ENCODE measurements around the gene RAD54L2. TPM values are rescaled to one million over a fixed set of nuclear protein-coding genes. Genes with fewer than 3 reads are reported as not detected.
"Not testable (repeated sequence)": the region's sequence is repeated elsewhere in the genome, so short reads cannot be mapped to it uniquely, and the experiment has no call there.

Gene RAD54L2
- total RNA-seq, 4 donors from 2014 or later, result 10.2 to 16.0 (median 13.6) TPM

DNA sequence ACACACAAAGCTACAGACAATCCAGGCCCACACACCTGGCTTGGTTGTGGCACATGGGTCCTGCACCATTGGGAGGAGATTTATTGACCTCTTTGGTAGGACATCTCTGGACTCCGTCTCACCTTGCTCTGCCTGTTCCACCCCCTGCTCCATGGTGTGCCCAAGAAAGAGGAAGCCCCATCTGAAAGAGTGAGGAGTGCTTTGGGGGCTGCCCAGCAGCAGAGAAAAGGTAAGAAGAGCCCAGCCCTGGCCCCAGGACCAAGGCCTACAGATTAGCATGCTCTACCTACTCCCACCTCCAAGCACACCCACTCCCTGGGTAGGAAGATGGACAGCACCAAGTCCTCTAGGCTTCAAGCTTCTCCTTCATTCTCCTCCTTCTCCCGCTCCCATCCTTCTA is 35.5 kb upstream of the RAD54L2 start:
- no peak overlapping the region for H3K4me3 ChIP-seq (ENCODE audit: low read depth, poor library complexity, severe bottlenecking)
- no peak for DNase-seq (ENCODE audit: low spot score in 2 of 2)
- intact Hi-C loops (cut with DNase I; ENCODE audit: low total_unique reads), result loop anchor here (5.0 to 10.0 kb wide), 2 partner anchors 169 to 302 kb away; partner anchors contain the start of gene TEX264
- 95 to 96% methylated on average over 2 of the region's 2 CpGs for WGBS, 2 donors
- TF ChIP-seq POLR2A (IDR thresholded peaks at IDR 0.05), result no peak
- TF ChIP-seq, protein P1, sequence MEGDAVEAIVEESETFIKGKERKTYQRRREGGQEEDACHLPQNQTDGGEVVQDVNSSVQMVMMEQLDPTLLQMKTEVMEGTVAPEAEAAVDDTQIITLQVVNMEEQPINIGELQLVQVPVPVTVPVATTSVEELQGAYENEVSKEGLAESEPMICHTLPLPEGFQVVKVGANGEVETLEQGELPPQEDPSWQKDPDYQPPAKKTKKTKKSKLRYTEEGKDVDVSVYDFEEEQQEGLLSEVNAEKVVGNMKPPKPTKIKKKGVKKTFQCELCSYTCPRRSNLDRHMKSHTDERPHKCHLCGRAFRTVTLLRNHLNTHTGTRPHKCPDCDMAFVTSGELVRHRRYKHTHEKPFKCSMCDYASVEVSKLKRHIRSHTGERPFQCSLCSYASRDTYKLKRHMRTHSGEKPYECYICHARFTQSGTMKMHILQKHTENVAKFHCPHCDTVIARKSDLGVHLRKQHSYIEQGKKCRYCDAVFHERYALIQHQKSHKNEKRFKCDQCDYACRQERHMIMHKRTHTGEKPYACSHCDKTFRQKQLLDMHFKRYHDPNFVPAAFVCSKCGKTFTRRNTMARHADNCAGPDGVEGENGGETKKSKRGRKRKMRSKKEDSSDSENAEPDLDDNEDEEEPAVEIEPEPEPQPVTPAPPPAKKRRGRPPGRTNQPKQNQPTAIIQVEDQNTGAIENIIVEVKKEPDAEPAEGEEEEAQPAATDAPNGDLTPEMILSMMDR (IDR thresholded peaks at IDR 0.05), result no peak

- intact Hi-C loops (cut with DNase I; ENCODE audit: low total_unique reads), result loop anchor here (10.0 kb wide), 1 partner anchor 297 kb away; no protein-coding TSS in a partner anchor
- H3K4me3 ChIP-seq (ENCODE audit: low read depth, poor library complexity, severe bottlenecking), result no peak overlapping the region
- TF ChIP-seq POLR2A (IDR thresholded peaks at IDR 0.05), result no peak
- TF ChIP-seq, protein P1 (IDR thresholded peaks at IDR 0.05), result no peak
- DNase-seq (ENCODE audit: low spot score in 2 of 2), result no peak
- WGBS, 2 donors, result 80 to 84% methylated on average over 9 of the region's 9 CpGs
Observed at GRCh38 chr3:51508255-51508654, 30.3 kb upstream of the RAD54L2 start.

- intact Hi-C loops (cut with DNase I; ENCODE audit: low total_unique reads), result no loop called here
- no peak for TF ChIP-seq POLR2A (IDR thresholded peaks at IDR 0.05)
- TF ChIP-seq, protein P1 (IDR thresholded peaks at IDR 0.05), result no peak
- DNase-seq (ENCODE audit: low spot score in 2 of 2), result no peak
- no peak overlapping the region for H3K4me3 ChIP-seq (ENCODE audit: low read depth, poor library complexity, severe bottlenecking)
- 80 to 84% methylated on average over 1 of the region's 1 CpG for WGBS, 2 donors
Observed at GRCh38 chr3:51510996-51511395, 27.5 kb upstream of the RAD54L2 start.

DNA sequence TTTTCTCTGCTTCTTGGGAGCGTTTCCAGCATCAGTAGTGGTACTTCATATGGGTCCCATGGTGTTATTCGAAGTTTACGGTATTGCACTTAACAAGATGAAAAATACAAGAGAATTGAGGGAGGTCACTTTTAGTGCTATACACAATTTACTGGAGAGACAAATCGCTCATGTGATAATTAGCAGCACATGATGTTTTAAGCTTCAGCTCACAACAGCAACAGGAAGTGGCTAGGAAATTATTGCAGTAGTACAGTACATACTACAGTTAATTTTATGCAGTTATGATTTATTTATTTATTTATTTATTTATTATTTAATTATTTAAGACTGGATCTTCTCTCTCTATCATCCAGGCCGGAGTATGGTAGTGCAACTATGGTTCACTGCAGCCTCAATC is 24.3 kb upstream of the RAD54L2 start:
- 80 to 84% methylated on average over 5 of the region's 5 CpGs for WGBS, 2 donors
- TF ChIP-seq, protein P1 (IDR thresholded peaks at IDR 0.05), result no peak
- TF ChIP-seq POLR2A (IDR thresholded peaks at IDR 0.05), result no peak
- no peak for DNase-seq (ENCODE audit: low spot score in 2 of 2)
- intact Hi-C loops (cut with DNase I; ENCODE audit: low total_unique reads), result no loop called here
- H3K4me3 ChIP-seq (ENCODE audit: low read depth, poor library complexity, severe bottlenecking), result no peak overlapping the region

GRCh38 chr3:51519848-51520247 is 18.7 kb upstream of the RAD54L2 start:
- intact Hi-C loops (cut with DNase I; ENCODE audit: low total_unique reads), result no loop called here
- TF ChIP-seq, protein P1 (IDR thresholded peaks at IDR 0.05), result no peak
- no peak for TF ChIP-seq POLR2A (IDR thresholded peaks at IDR 0.05)
- WGBS, 2 donors, result 63 to 81% methylated on average over 2 of the region's 2 CpGs
- no peak overlapping the region for H3K4me3 ChIP-seq (ENCODE audit: low read depth, poor library complexity, severe bottlenecking)
- no peak for DNase-seq (ENCODE audit: low spot score in 2 of 2)

DNA sequence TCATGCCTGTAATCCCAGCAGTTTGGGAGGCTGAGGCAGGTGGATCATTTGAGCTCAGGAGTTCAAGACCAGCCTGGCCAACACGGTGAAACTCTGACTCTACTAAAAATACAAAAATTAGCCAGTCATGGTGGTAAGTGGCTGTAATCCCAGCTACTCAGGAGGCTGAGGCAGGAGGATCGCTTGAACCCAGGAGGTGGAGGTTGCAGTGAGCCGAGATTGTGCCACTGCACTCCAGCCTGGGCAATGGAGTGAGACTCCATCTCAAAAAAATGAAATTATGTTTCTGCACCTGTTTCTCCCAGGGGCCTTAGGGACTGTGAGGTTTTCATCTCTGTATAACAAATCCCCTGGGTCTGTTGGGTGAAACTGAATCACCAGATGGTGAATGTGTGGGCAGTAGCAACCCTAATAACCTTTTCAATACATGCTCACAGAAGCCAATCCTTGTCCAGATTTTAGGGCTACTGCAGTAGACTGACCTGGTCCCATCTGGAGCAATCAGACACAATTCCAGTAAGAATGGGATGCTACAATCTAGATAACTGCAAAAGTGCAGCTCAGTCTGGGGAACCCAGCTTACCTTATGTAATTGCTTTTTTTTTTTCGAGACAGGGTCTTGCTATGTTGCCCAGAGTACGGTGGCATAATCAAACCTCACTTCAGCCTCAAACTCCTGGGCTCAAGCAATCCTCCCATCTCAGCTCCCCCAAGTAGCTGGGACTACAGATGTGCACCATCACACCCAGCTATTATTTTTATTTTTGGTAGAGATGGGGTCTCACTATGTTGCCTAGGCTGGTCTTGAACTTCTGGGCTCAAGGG is 17.4 kb upstream of the RAD54L2 start:
- H3K4me3 ChIP-seq (ENCODE audit: low read depth, poor library complexity, severe bottlenecking); intact Hi-C loops (cut with DNase I; ENCODE audit: low total_unique reads); DNase-seq (ENCODE audit: low spot score in 2 of 2): not testable (repeated sequence)
- 86 to 90% methylated on average over 5 of the region's 5 CpGs for WGBS, 2 donors

Data from lower leg skin (tissue), 4 donors.